ENCODE measurements around the gene NRAP. TPM values are rescaled to one million over a fixed set of nuclear protein-coding genes. Genes with fewer than 3 reads are reported as not detected.

Gene NRAP
- total and polyA plus RNA-seq, 5 donors = 117 to 479 (median 266) TPM

DNA sequence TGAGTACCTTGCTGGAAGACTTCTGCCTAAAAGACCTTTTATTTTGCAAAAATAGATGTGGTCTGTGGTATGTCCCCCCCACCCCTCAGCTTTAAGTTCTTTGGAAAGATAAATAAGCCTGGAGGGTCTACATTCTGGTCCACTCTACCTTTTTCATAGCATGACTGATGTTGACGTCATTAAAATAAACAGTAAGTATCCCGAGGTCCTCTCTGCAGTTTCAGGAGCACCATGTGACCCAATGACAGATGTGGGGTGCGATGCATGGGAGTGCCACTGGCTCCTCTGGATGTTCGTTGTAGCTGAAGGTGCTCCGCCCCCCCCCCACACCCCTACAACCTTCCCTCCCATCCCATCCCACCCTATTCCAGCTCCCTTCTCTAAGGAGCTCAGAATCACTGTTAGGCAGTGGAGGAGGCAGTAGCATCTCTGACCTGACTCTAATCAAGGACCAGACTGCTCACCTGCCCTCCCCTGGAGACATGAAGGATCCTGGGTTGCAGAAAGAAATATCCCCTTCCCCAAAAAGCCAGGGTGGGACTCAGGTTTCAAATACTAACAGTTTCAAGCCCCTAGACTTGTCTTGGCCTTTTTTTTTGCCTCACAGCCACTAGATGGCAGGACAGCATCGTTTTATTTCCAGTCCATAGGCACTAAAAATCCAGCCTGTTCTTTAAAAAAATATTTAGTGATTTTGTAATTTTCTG, 40.9 kb upstream of the NRAP start:
- H3K27me3 ChIP-seq (ENCODE audit: control insufficient read depth, insufficient read depth) = no peaks in the 10 kb centered on the region
- no peak overlapping the region for H3K27ac ChIP-seq (ENCODE audit: low read length)
- WGBS = 55% methylated on average over 6 of the region's 6 CpGs
- intact Hi-C loops (cut with DNase I) = loop anchor here (5.0 to 10.0 kb wide), 3 partner anchors 90 to 400 kb away; no protein-coding TSS in a partner anchor
- peak in 1 of 2 donors; percentile 37 for ATAC-seq
- no peaks in the 10 kb centered on the region for H3K9me3 ChIP-seq (ENCODE audit: control insufficient read depth, low read length)
- H3K4me3 ChIP-seq (ENCODE audit: low read length) = no peak overlapping the region
- no peaks in the 10 kb centered on the region for H3K4me1 ChIP-seq (ENCODE audit: control insufficient read depth, insufficient read depth, low read length)
- DNase-seq = no peak

DNA sequence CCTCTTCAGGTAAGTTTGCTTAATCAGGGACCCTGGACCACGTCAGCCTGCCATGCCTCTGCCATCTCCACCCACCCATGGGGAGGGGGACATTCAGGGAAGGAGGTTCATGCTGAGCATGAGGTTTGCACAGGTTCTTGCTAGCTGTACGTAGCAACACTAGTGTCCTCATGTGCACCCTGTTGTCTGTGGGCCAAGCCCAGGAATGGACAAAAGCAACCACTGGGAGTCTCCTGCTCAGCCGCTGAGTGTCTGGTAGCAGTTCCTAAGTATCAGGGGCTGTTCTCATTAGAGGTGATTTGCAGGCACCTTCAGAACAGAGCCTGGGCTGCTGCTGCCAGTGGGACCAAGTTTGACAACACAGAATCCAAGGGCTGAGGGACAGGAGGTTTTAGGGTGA, 33.8 kb upstream of the NRAP start:
- no peak for DNase-seq
- Histone ChIP-seq H3K4me1 (ENCODE audit: control insufficient read depth, insufficient read depth, low read length) (no peaks in the 10 kb centered on the region), H3K4me3 (ENCODE audit: low read length) (no peak overlapping the region), H3K9me3 (ENCODE audit: control insufficient read depth, low read length) (no peaks in the 10 kb centered on the region), H3K27me3 (ENCODE audit: control insufficient read depth, insufficient read depth) (no peaks in the 10 kb centered on the region), H3K27ac (ENCODE audit: low read length) (no peak overlapping the region)
- WGBS = 77% methylated on average over 3 of the region's 3 CpGs
- intact Hi-C loops (cut with DNase I) = no loop called here
- ATAC-seq = peak in 1 of 2 donors; percentile 50

DNA sequence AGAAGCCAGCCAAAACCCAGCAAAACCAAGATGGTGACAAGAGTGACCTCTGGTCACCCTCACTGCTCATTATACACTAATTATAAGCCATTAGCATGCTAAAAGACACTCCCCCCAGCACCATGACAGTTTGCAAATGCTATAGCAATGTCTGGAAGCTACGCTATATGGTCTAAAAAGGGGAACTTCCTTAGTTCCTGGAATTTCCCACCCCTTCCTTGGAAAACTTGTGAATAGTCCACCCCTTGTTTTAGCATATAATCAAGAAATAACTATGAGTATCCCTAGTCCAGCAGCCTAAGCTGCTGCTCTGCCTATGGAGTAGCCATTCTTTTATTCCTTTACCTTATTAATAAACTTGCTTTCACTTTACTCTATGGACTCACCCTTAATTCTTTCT, 31.9 kb upstream of the NRAP start:
- intact Hi-C loops (cut with DNase I) = no loop called here
- 100% methylated on average over 1 of the region's 1 CpG for WGBS
- H3K4me1 ChIP-seq (ENCODE audit: control insufficient read depth, insufficient read depth, low read length) = no peaks in the 10 kb centered on the region

DNA sequence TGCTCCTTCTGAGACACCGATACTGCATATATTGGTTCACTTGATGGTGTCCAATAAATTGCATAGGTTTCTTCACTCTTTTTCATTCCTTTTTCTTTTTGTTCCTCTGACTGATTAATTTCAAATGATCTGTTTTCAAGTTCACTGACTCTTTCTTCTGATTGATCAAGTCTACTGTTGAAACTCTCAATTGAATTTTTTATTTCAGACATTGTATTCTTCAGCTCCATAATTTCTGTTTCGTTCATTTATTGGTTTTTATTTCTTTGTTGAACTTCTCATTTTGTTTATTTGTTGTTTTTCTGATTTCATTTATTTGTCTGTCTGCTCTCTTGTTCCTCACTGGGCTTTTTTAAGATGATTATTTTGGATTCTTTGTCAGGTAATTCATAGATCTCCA, 29.5 kb upstream of the NRAP start:
- WGBS = 97% methylated on average over 2 of the region's 2 CpGs

More for the DNA sequence above, 31.9 kb upstream of the NRAP start:
- no peak overlapping the region for H3K27ac ChIP-seq (ENCODE audit: low read length)
- ATAC-seq (no peak), DNase-seq (no peak)
- H3K4me3 ChIP-seq (ENCODE audit: low read length) = no peak overlapping the region
- H3K9me3 ChIP-seq (ENCODE audit: control insufficient read depth, low read length) = no peaks in the 10 kb centered on the region
- no peaks in the 10 kb centered on the region for H3K27me3 ChIP-seq (ENCODE audit: control insufficient read depth, insufficient read depth)

DNA sequence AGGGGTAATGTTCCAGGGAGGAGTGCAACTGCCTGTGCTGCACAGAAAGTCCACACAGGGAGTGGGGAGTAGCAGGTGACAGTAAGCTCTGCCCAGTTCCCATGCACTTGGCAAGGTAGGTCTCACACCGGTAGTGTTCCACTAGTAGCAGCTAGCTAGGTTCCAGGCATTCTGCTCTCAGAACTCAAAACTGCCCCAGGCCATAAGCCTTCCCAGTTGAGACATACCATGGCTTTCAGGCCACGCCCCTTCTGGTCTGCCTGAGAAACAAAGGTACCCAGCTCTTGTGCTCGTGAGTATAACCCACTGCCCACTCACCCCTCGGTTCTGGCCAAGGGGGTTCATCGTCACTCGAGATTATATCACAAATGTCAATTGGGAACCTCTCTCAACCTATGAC, 28.4 kb upstream of the NRAP start:
- Histone ChIP-seq H3K27ac (ENCODE audit: low read length) (no peak overlapping the region), H3K4me1 (ENCODE audit: control insufficient read depth, insufficient read depth, low read length) (no peaks in the 10 kb centered on the region), H3K4me3 (ENCODE audit: low read length) (no peak overlapping the region), H3K9me3 (ENCODE audit: control insufficient read depth, low read length) (no peaks in the 10 kb centered on the region), H3K27me3 (ENCODE audit: control insufficient read depth, insufficient read depth) (no peaks in the 10 kb centered on the region)
- ATAC-seq (no peak), DNase-seq (no peak)
- WGBS = 97% methylated on average over 6 of the region's 6 CpGs
- intact Hi-C loops (cut with DNase I) = no loop called here

More for the DNA sequence above, 29.5 kb upstream of the NRAP start:
- H3K9me3 ChIP-seq (ENCODE audit: control insufficient read depth, low read length) = no peaks in the 10 kb centered on the region
- DNase-seq (no peak), ATAC-seq (no peak)
- no peak overlapping the region for H3K4me3 ChIP-seq (ENCODE audit: low read length)
- intact Hi-C loops (cut with DNase I) = no loop called here
- no peak overlapping the region for H3K27ac ChIP-seq (ENCODE audit: low read length)
- H3K4me1 ChIP-seq (ENCODE audit: control insufficient read depth, insufficient read depth, low read length) = no peaks in the 10 kb centered on the region
- no peaks in the 10 kb centered on the region for H3K27me3 ChIP-seq (ENCODE audit: control insufficient read depth, insufficient read depth)

DNA sequence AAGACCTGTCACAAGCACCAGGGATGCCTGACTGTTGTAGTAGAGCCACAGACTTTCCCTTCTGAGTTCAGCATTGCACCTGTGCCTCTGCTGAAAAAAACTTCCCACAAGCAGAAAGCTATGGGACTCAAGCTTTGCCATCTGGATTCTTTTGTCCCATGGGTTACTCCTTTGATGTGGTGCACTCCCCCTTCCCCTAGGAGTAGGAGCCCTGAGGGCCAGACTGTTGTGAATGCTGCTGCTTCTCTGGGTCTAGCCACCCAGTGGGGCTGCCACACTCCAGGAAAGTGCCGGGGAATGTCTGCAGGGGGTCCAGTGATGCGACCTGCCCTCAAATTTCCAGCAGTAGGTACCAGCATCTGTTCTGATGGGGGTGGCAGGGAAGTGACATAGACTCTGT, 27.5 kb upstream of the NRAP start:
- Histone ChIP-seq H3K27ac (ENCODE audit: low read length) (no peak overlapping the region), H3K27me3 (ENCODE audit: control insufficient read depth, insufficient read depth) (no peaks in the 10 kb centered on the region), H3K4me3 (ENCODE audit: low read length) (no peak overlapping the region), H3K4me1 (ENCODE audit: control insufficient read depth, insufficient read depth, low read length) (no peaks in the 10 kb centered on the region), H3K9me3 (ENCODE audit: control insufficient read depth, low read length) (no peaks in the 10 kb centered on the region)
- WGBS = 97% methylated on average over 2 of the region's 2 CpGs
- ATAC-seq (no peak), DNase-seq (no peak)
- intact Hi-C loops (cut with DNase I) = no loop called here

DNA sequence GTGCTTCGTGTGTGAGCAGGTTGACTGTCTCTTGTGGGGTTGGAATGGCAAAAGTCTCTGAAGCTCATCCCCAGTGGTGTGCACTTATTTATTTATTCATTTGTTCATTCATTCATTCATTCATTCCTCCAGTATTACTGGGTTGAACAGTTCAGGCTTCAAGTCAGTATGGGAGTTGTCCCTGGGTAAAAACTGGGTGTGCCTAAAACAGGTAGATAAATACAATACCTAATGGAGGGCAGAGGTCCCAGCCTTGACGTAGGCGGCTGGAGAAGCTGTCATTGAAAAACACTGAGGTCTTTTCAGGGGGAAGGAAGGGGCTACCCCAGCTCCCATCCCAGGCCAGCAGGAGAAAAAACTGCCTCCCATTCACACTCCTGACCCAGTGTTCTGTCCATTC, 26.9 kb upstream of the NRAP start:
- Histone ChIP-seq H3K27me3 (ENCODE audit: control insufficient read depth, insufficient read depth) (no peaks in the 10 kb centered on the region), H3K9me3 (ENCODE audit: control insufficient read depth, low read length) (no peaks in the 10 kb centered on the region), H3K4me3 (ENCODE audit: low read length) (no peak overlapping the region), H3K4me1 (ENCODE audit: control insufficient read depth, insufficient read depth, low read length) (no peaks in the 10 kb centered on the region), H3K27ac (ENCODE audit: low read length) (no peak overlapping the region)
- DNase-seq (no peak), ATAC-seq (no peak)
- intact Hi-C loops (cut with DNase I) = no loop called here
- 65% methylated on average over 3 of the region's 3 CpGs for WGBS

DNA sequence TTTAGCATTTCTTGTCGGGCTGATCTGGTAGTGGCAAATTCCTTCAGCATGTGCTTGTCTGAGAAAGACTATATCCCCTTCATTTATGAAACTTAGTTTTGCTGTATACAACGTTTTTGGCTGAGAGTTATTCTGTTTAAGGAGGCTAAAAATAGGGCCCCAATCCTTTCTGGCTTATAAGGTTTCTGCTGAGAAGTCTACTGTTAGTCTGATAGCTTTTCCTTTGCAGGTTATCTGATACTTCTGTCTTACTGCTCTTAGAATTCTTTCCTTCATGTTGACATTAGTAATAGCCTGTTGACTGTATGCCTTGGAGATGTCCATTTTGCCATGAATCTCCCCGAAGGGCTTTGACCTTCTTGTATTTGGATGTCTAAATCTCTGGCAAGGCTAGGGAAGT, 25.7 kb upstream of the NRAP start:
- Histone ChIP-seq H3K9me3 (ENCODE audit: control insufficient read depth, low read length) (no peaks in the 10 kb centered on the region), H3K4me1 (ENCODE audit: control insufficient read depth, insufficient read depth, low read length) (no peaks in the 10 kb centered on the region), H3K4me3 (ENCODE audit: low read length) (no peak overlapping the region), H3K27ac (ENCODE audit: low read length) (no peak overlapping the region), H3K27me3 (ENCODE audit: control insufficient read depth, insufficient read depth) (no peaks in the 10 kb centered on the region)
- WGBS = 75% methylated on average over 3 of the region's 3 CpGs
- ATAC-seq (no peak), DNase-seq (no peak)
- intact Hi-C loops (cut with DNase I) = no loop called here

DNA sequence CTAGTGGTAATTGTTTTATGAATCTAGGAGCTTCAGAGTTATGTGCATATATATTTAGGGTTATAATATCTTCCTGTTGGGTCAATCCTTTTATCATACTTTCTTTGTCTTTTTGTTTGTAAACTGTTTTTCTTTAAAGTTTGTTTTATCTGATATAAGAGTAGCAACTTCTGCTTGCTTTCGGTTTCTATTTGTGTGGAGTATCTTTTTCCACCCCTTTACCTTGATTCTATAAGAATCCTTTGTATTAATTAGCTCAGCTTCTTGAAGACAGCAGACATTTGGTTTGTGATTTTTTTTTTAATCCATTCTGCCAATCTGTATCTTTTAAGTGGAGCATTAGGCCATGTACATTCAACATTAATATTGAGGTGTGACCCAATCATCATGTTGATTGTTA, 25.2 kb upstream of the NRAP start:
- Histone ChIP-seq H3K4me3 (ENCODE audit: low read length) (no peak overlapping the region), H3K27me3 (ENCODE audit: control insufficient read depth, insufficient read depth) (no peaks in the 10 kb centered on the region), H3K27ac (ENCODE audit: low read length) (no peak overlapping the region), H3K4me1 (ENCODE audit: control insufficient read depth, insufficient read depth, low read length) (no peaks in the 10 kb centered on the region), H3K9me3 (ENCODE audit: control insufficient read depth, low read length) (no peaks in the 10 kb centered on the region)
- no peak for ATAC-seq
- intact Hi-C loops (cut with DNase I) = no loop called here
- 91% methylated on average over 1 of the region's 1 CpG for WGBS
- DNase-seq = no peak

DNA sequence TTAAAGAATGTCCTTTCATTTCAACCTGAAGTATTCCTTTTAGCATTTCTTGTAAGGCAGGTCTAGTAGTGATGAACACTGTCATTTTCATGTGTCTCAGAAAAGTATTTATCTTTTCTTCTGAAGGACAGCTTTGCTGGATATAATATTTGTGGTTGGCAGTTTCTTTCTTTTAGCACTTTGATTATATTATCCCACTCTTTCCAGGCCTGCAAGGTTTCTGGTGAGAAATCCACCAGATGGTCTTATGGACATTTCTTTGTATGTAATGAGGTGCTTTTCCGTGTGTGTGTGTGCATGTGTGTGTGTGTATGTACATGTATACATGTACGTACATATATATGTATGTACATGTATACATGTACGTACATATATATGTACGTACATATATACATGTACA, 23.2 kb upstream of the NRAP start:
- ATAC-seq = no peak
- intact Hi-C loops (cut with DNase I) = no loop called here
- no peak overlapping the region for H3K4me3 ChIP-seq (ENCODE audit: low read length)
- H3K27me3 ChIP-seq (ENCODE audit: control insufficient read depth, insufficient read depth) = no peaks in the 10 kb centered on the region
- no peak overlapping the region for H3K27ac ChIP-seq (ENCODE audit: low read length)
- no peak for DNase-seq
- no peaks in the 10 kb centered on the region for H3K4me1 ChIP-seq (ENCODE audit: control insufficient read depth, insufficient read depth, low read length)
- WGBS = 98% methylated on average over 4 of the region's 4 CpGs
- H3K9me3 ChIP-seq (ENCODE audit: control insufficient read depth, low read length) = no peaks in the 10 kb centered on the region

DNA sequence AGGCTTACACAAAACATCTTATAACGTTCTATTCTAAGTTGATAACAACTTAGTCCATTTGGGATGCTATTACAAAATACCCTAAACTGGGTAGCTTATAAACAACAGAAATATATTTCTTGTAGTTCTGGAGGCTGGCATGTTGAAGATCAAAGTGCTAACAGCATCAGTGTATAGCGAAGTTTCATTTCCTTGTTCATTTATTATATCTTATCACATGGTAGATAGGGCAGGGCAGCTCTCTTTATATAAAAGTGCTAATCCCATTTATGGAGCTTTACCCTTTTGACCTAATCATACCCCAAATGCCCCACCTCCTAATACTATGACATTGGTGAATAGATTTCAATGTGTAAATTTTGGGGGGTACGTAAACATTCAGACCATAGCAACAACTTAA, 22.2 kb upstream of the NRAP start:
- Histone ChIP-seq H3K27ac (ENCODE audit: low read length) (no peak overlapping the region), H3K4me3 (ENCODE audit: low read length) (no peak overlapping the region), H3K9me3 (ENCODE audit: control insufficient read depth, low read length) (no peaks in the 10 kb centered on the region), H3K4me1 (ENCODE audit: control insufficient read depth, insufficient read depth, low read length) (no peaks in the 10 kb centered on the region), H3K27me3 (ENCODE audit: control insufficient read depth, insufficient read depth) (no peaks in the 10 kb centered on the region)
- intact Hi-C loops (cut with DNase I) = no loop called here
- DNase-seq (no peak), ATAC-seq (no peak)
- 92% methylated on average over 3 of the region's 3 CpGs for WGBS

DNA sequence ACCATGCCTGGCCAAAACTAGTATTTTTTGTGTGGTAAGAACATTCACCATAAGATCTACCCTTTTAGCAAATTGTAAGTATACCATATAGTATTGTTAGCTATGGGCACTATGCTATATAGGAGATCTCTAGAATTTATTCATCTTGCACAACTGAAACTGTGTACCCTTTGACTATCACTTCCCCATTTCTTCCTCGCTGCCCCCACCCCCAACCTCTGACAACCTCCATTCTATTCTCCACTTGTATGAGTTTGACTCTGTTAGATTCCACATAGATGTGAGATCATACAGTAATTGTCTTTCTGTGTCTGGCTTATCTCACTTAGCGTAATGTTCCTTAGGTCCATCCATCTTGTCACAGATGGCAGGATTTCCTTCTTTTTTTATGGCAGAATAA, 19.5 kb upstream of the NRAP start:
- Histone ChIP-seq H3K27me3 (ENCODE audit: control insufficient read depth, insufficient read depth) (no peaks in the 10 kb centered on the region), H3K4me1 (ENCODE audit: control insufficient read depth, insufficient read depth, low read length) (peaks cover 4% of the 10 kb centered on the region), H3K27ac (ENCODE audit: low read length) (no peak overlapping the region), H3K9me3 (ENCODE audit: control insufficient read depth, low read length) (no peaks in the 10 kb centered on the region), H3K4me3 (ENCODE audit: low read length) (no peak overlapping the region)
- no peak for DNase-seq
- WGBS = 90% methylated on average over 2 of the region's 2 CpGs
- no peak for ATAC-seq
- intact Hi-C loops (cut with DNase I) = no loop called here

Measured in right cardiac atrium (tissue), 5 donors.